MCF 10A (cell line): ENCODE measurements around the gene SLC12A1. TPM values are rescaled to one million over a fixed set of nuclear protein-coding genes. Genes with fewer than 3 reads are reported as not detected.

Experiments used
- BruUV-seq: library from RNA; stranded (reverse); fragments of 400-500 nt; replicated peaks from 2 replicates; lab custom pipeline; 2021; lab: Mats Ljungman, UMichigan
- CTCF ChIA-PET: fragments of 300-600 bp; sonication (Branson Sonifier 250); formaldehyde crosslinking; extraction: SDS; loops from one replicate; lab custom pipeline; 2021; ENCODE audit warnings: antibody characterized with exemption, inconsistent platforms; lab: Yijun Ruan, JAX
- POLR2A ChIA-PET: fragments of 300-600, 350-650 bp; sonication (Branson Sonifier 250); formaldehyde crosslinking; extraction: SDS; loops from one replicate; lab custom pipeline; 2020; ENCODE audit warnings: antibody characterized with exemption, inconsistent platforms; lab: Yijun Ruan, JAX
- DNase-seq: peaks from one replicate; pipeline ENCODE4 v3.0.0-alpha.2; 2018; ENCODE audit not compliant: unreplicated experiment
- H3K27ac Mint-ChIP-seq: one replicate; pipeline ENCODE4 v1.8.0; 2022; ENCODE audit warnings: mild to moderate bottlenecking, low read depth, mixed read lengths; ENCODE audit not compliant: unreplicated experiment
- H3K27me3 Mint-ChIP-seq: one replicate; pipeline ENCODE4 v1.8.0; 2022; ENCODE audit warnings: mixed read lengths; ENCODE audit not compliant: insufficient read depth, unreplicated experiment
- H3K36me3 Mint-ChIP-seq: one replicate; pipeline ENCODE4 v1.8.0; 2022; ENCODE audit warnings: mild to moderate bottlenecking, moderate library complexity, mixed read lengths; ENCODE audit not compliant: insufficient read depth, unreplicated experiment
- H3K4me1 Mint-ChIP-seq: one replicate; pipeline ENCODE4 v1.8.0; 2022; ENCODE audit warnings: mixed read lengths; ENCODE audit not compliant: insufficient read depth, unreplicated experiment
- H3K4me3 Mint-ChIP-seq: one replicate; pipeline ENCODE4 v1.8.0; 2022; ENCODE audit warnings: mild to moderate bottlenecking, moderate library complexity, mixed read lengths; ENCODE audit not compliant: unreplicated experiment
- H3K9me3 Mint-ChIP-seq: one replicate; pipeline ENCODE4 v1.8.0; 2022; ENCODE audit warnings: mixed read lengths; ENCODE audit not compliant: unreplicated experiment
- intact Hi-C: fragments of 100-400 bp; cut with micrococcal nuclease; formaldehyde crosslinking; loops from 2 replicates; pipeline ENCODE4 v1.14.1; 2022
- total RNA-seq: library from RNA; stranded (reverse); gene quantifications from 2 replicates; pipeline ENCODE4 v1.2.3, GENCODE V29; 2022
- TF ChIP-seq, protein P1 (sequence below): fragments of 200-600 bp; IDR thresholded peaks from one replicate; pipeline ENCODE4 v1.8.0; 2022; ENCODE audit warnings: antibody characterized with exemption, mild to moderate bottlenecking; ENCODE audit not compliant: unreplicated experiment

SLC12A1 gene
- total RNA-seq, 1 experiment from 2014 or later: not detected

DNA sequence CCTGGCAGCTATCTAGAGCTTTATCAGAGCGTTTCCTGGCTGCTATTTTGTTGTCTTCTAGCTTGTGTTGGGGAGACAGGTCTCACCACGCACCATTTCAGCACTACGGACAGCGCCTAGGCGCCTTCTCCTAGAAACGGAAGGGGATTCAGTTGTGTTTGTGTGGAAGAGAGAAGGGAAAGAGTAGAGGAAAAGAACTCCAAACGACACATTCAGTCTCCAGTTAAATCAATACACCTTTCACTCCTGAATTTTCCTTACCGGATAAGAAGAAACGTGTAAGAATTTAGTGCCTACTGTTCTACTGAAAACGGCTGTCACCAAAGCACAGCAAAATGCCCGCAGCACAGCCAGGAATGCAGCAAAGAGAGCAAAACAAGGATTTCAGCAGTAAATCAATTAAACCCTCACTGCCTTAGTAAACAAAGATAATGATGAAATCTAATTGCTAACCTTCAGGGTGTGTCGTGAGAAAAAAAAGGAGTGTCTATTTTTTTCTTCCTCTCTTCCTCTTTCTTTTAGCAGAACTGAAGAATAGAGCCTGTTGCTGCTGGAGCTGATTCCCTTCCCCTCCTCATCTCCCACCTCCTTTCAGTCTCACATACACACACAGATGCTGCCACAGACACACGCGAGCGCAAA is 15.0 kb upstream of the SLC12A1 start:
- intact Hi-C loops: no loop called here
- no peaks in the 10 kb centered on the region for H3K4me1 Mint-ChIP-seq
- DNase-seq: peak; percentile 73
- TF ChIP-seq, protein P1, sequence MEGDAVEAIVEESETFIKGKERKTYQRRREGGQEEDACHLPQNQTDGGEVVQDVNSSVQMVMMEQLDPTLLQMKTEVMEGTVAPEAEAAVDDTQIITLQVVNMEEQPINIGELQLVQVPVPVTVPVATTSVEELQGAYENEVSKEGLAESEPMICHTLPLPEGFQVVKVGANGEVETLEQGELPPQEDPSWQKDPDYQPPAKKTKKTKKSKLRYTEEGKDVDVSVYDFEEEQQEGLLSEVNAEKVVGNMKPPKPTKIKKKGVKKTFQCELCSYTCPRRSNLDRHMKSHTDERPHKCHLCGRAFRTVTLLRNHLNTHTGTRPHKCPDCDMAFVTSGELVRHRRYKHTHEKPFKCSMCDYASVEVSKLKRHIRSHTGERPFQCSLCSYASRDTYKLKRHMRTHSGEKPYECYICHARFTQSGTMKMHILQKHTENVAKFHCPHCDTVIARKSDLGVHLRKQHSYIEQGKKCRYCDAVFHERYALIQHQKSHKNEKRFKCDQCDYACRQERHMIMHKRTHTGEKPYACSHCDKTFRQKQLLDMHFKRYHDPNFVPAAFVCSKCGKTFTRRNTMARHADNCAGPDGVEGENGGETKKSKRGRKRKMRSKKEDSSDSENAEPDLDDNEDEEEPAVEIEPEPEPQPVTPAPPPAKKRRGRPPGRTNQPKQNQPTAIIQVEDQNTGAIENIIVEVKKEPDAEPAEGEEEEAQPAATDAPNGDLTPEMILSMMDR: no peak
- no TSS peak for BruUV-seq
- H3K36me3 Mint-ChIP-seq: no peaks in the 10 kb centered on the region
- CTCF ChIA-PET: no interaction called here
- H3K27me3 Mint-ChIP-seq: peaks cover 22% of the 10 kb centered on the region
- no peaks in the 10 kb centered on the region for H3K9me3 Mint-ChIP-seq
- H3K4me3 Mint-ChIP-seq: no peak overlapping the region
- H3K27ac Mint-ChIP-seq: no peak overlapping the region
- POLR2A ChIA-PET: no interaction called here

DNA sequence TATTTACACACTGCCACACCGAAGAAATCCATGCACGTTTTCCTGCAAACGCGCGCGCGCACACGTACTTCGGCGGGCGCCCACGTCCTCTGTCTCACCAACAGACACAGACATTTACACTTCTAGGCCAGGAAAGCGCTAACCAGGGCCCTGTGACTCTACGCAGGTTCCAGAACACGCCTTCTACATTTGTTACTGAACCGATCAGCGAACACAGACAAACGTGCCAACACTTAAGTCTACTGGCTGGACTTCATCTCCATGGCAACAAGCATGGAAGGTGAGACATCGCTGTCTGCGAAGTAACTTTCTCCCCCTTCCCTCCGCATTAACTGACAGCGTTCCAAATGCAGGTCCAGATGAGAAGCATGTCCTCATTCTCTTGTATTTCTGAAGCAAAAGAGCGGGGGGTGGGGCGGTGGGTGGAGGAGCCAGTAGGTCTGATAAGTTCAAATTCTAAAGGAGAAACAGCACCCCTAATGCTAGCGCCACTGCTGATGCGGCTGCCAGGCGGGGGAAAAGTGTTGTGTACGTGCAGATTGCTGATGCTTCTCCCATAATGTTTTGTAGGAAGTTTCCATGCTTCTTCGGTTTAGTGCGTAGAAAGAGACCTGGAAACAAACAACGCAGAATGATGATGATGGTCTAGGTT is 14.4 kb upstream of the SLC12A1 start, which contains the start of gene CTXN2:
Gene CTXN2, plus strand, starts transcription at position 92 of the 652 bp plus-strand sequence. CDS start 9,636 bp downstream, outside the sequence.
- no peak within 1 kb of the TSS for H3K27ac Mint-ChIP-seq
- peaks cover 28% of the 10 kb centered on the region for H3K27me3 Mint-ChIP-seq
- ChIA-PET POLR2A (no interaction called here), CTCF (no interaction called here)
- H3K4me1 Mint-ChIP-seq: no peaks in the 10 kb centered on the region
- H3K4me3 Mint-ChIP-seq: no peak within 1 kb of the TSS
- no peaks in the 10 kb centered on the region for H3K9me3 Mint-ChIP-seq
- no peaks in the 10 kb centered on the region for H3K36me3 Mint-ChIP-seq
- no peak for DNase-seq
- TF ChIP-seq, protein P1: no peak
- intact Hi-C loops: no loop called here
- no TSS peak for BruUV-seq

DNA sequence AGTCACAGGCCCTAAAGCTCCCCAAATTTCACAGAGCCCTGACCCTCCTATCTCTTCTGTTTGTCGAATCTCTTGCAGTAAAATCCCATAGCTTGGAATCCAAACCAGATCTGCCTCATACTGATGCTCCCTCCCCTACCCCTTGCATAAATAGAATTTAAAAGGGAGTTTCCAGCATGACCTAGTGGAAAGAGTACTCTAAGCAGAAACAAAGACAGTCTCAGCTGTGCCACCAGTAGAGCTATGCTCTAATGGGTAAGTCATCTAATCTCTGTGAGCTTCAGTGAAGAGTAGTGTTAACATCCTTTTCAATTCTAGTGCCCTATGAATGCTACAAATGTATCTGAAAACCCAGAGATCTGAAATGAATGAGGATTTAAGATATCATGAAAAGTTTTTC is 4.0 kb upstream of the SLC12A1 start:
- Mint-ChIP-seq H3K4me1 (no peaks in the 10 kb centered on the region), H3K27me3 (peaks cover 32% of the 10 kb centered on the region), H3K9me3 (no peaks in the 10 kb centered on the region), H3K36me3 (no peaks in the 10 kb centered on the region), H3K27ac (no peak overlapping the region), H3K4me3 (no peak overlapping the region)
- ChIA-PET CTCF (interaction anchor here (0.7 kb wide), 1 partner anchor 10 kb away, joined by 4 read pairs; no protein-coding TSS in a partner anchor), POLR2A (no interaction called here)
- no TSS peak for BruUV-seq
- intact Hi-C loops: no loop called here
- no peak for DNase-seq
- TF ChIP-seq, protein P1: no peak

DNA sequence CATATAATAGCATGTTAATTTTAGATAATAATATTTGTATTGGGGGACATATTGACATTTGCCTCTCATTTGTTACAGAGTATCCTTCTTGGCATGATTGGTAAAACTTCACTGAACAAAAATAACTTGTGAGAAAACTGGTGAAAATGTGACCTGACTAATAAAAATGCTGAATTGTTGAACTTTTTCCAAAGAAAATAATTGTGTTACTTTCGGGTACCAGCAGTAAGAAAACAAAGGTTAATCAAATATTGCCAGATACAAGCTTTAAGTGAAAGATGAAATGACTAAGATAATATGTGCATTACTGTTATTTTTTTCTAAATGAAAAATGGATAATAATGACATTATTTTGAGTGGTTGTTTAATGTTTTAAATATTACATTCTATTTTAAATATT is 15.2 kb downstream of the SLC12A1 start:
- no peaks in the 10 kb centered on the region for H3K9me3 Mint-ChIP-seq
- no TSS peak for BruUV-seq

More for the DNA sequence above, 15.2 kb downstream of the SLC12A1 start:
- Mint-ChIP-seq H3K27ac (no peak overlapping the region), H3K36me3 (no peaks in the 10 kb centered on the region), H3K4me3 (no peak overlapping the region), H3K4me1 (no peaks in the 10 kb centered on the region), H3K27me3 (peaks cover 10% of the 10 kb centered on the region)
- ChIA-PET POLR2A (no interaction called here), CTCF (interaction anchor here (0.6 kb wide), 1 partner anchor 767 kb away, joined by 3 read pairs; no protein-coding TSS in a partner anchor)
- no peak for DNase-seq
- TF ChIP-seq, protein P1: no peak
- intact Hi-C loops: no loop called here
